Stimulated activated CD4-positive, alpha-beta T cell treated with anti-CD3 and anti-CD28 coated beads, Interleukin-15, amount 100 ng/mL, for 1 hour (primary cell): ENCODE data around the gene NAV2.
"Not testable (repeated sequence)": the region's sequence is repeated elsewhere in the genome, so short reads cannot be mapped to it uniquely, and the experiment has no call there.

ENCODE experiments used
- DNase-seq, 2 donors: peaks; one replicate each; pipeline ENCODE4 v3.0.0-alpha.2; 2020; ENCODE audit warnings: low read depth in 1 of 2, low spot score in 1 of 2

NAV2 gene

DNA sequence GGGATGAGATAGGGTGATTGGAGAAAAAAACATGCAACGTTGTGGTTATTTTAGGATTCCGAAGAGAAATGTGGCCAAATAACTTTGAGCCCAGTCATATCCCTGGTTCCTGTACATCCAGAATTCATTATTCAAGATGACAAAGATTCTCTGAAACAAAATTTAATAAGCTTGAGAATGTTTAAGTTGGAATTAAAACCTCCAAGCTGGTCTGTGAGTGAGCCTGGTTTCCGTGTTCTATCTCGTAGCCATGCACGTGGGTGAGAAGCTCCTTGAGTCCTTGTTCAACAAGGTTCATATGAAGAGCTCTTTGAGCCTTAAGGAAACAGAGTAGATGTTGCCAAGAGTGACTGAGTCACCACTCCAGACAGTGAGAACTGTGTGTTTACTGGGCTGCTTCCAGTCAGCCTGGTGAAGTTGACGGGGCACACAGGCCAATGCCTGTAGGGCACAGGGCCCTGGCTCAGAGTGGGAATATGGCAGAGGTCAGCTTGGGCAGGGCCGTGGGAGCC lies 206.5 kb downstream of the NAV2 start:
- no peak for DNase-seq

GRCh38 chr11:19920982-19921381 lies 208.3 kb downstream of the NAV2 start:
- no peak for DNase-seq

- DNase-seq = no peak
Observed at GRCh38 chr11:19921976-19922688, 209.5 kb downstream of the NAV2 start.

DNA sequence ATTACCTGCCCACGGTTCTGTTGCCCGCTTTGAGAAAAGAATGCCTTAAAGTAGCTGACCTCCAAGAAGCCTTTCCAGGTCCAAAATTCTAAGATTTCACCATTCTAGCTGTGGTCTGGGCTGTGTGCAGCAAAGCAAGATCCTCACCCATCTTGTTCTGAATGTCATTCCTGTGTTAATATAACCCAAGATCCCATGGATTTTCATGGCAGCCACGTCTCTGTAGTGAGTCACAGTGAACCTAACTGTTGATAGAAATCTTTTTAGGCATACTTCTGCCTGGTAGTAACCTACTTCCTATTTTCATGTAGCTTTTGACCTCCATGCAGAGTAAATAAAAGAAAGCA lies 210.0 kb downstream of the NAV2 start:
- no peak for DNase-seq

GRCh38 chr11:19923626-19924025 lies 211.0 kb downstream of the NAV2 start:
- DNase-seq = no peak

DNA sequence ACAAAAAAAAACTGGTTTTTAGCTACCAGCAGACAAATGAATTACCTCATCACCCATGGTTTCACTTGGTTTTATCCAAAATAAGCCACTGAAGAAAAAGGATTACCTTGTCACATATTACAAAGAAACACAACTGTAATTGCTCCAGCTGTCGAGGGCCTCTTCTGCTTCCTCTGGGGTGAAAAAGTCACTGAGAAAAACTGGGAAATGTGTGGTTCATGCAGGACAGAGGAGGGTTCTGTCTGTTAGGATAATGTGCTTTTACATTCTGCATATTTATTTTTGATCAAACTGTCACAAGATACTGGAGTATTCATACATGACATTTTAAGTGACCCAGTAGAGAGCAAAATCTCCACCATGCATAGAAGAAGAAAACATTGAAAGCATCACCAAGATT lies 211.7 kb downstream of the NAV2 start:
- no peak for DNase-seq

DNA sequence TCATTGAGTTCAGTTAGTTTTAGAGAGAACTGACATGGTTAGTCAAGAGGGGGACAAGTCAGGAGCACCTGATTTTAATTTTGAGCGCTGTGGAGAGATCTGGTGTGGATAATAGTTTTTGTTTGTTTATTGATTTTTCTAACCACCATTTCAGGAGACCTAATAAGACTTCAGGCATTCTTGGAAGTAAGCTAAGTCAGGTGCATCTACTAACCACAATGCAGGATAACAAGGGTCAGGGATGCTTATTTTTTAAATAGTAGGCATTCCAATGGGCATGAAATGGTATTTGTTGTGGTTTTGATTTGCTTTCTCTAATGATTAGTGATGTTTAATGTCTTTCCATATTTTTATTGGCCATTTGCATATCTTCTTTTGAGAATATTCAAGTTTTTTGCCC lies 212.1 kb downstream of the NAV2 start:
- no peak for DNase-seq

DNA sequence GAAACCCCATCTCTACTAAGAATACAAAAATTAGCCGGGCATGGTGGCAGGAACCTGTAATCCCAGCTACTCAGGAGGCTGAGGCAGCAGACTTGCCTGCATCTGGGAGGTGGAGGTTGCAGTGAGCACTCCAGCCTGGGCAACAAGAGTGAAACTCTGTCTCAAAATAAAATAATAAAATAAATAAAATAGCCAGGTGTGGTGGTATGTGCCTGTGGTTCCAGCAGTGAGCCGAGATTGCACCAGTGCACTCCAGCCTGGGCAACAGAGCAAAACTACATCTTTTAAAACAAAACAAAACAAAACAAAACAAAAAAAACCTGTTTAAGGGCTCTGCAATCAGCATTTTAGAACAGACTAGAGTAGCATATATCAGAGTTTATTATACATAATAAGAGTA lies 214.8 kb downstream of the NAV2 start:
- DNase-seq = not testable (repeated sequence)

DNA sequence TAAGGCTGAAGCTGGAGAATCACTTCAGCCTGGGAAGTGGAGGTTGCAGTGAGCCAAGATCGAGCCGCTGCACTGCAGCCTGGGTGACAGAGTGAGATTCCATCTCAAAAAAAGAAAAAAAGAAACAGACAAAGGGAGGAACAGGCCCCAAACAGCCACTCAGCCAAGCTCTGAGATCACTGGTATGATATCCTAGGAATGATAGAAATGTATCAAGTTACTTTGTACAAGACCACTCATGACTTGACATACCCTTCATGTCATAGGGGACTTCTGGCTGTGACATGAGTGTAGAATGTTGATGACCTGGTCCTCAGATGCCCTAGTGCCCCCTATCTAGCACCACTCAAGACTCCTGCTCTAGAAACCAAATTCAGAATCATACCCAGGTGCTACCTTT lies 216.5 kb downstream of the NAV2 start:
- DNase-seq = no peak

DNA sequence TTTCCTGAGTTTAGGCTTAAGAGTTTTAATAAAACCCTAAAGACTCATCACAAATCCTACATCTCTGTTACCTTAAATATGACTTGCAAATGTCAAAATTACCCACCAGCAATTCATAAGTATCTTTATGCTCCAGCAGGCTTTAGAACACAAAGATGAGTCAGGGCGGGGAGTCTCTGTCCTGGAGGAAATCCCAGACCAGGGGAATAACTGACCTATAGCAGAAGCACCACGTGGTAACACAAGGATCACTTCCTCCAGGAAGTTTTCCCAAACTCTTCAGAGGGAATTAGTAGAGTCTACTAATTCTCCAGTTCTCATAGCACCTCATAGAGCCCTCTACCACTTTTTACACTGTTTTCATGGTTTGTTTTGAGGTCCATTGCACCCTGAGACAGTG lies 217.0 kb downstream of the NAV2 start:
- DNase-seq = no peak

GRCh38 chr11:19931141-19931770 lies 218.6 kb downstream of the NAV2 start:
- no peak for DNase-seq

- DNase-seq = no peak
Observed at GRCh38 chr11:19931771-19932369, 219.2 kb downstream of the NAV2 start.

- no peak for DNase-seq
Observed at GRCh38 chr11:19933132-19933735, 220.6 kb downstream of the NAV2 start.

- DNase-seq = no peak
Observed at GRCh38 chr11:19933801-19934488, 221.3 kb downstream of the NAV2 start.

DNA sequence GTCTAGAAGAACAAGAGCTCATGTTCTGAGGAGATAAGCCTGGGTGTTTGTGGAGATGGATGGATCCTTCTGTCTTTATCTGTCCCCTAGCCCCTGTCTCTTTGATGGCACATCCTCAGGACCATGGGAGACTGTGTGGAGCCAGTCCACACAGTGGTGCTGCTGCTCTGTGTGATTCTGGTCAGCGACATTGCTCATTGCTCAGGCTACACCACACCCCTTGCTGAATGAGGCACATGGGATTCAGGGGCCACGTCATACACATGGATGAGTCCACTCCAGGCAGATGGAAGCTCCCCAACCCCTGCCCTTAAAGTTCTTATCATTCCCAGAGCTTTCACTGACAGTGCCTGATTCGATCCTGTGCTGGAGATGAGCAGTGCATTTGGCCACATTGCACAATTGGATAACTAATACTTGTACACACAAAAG lies 222.2 kb downstream of the NAV2 start:
- no peak for DNase-seq

- DNase-seq = no peak
Observed at GRCh38 chr11:19935507-19935906, 222.9 kb downstream of the NAV2 start.

DNA sequence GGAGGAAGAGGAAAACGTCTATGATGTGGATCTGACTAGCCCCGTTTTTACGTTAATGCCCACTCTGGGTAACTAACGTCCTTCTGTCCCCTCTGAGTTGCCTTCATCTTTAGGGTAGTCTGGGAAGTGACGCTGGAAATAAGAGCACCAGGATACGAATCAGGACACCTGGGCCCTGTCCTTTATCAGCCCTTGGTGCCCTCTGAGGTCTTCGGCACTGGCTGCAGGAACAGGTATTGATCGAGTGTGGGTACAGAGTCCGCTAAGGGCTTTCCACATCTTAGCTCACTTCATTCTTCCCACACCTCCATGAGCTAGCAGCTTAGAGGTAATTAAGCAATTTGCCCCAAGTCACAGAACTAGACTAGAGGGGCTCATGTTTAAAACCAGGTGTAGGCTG lies 223.8 kb downstream of the NAV2 start:
- no peak for DNase-seq

DNA sequence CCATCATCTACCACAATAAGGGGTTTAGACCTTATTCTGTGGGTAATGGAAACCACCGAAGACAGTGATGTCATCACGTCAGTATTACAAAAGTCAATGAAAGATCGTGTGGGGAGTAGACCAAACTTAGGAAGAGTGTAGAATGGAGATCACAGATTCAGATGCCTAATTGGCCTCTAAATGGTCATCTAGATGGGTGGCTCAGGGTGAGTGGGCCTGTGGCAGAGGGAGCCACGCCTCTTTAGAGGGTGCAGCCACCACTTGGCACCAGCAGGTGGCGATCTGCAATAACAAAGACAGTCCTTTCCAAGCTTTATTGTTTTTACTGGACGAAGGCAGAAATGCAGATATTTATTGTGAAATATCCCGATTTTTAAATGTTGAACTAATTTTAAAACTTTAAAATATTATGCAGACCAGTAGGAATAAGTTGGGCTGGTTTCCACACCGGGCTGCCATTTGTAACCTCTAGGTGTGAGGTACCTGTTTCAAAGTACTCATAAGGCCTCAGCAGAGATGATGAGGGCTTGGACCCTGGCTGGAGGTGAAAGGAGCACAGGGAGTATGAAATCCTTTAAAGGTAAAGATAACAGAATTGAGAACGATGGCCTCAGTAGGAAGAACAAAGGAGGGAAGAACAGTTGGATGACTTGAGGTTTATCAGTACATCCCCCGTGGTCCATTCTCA lies 225.7 kb downstream of the NAV2 start:
- no peak for DNase-seq

DNA sequence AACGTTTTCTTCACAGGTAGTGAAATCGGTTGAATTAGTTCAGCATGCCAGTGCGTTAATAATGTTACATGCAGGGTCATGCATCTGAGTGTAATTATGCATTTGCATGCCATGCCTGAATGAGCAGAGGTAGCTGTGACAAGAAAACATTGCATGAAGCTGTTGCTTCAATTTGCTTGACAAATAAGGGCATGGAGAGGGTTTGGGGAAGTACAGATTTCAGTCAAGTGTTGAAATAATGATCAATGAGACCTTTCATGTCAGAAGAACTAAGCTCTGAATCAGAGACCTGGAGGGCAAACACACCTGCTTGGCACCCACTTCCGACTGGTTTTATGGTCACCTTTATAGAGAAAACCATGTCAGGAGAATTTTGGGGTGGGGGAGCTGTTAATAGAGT lies 226.2 kb downstream of the NAV2 start:
- DNase-seq = no peak

DNA sequence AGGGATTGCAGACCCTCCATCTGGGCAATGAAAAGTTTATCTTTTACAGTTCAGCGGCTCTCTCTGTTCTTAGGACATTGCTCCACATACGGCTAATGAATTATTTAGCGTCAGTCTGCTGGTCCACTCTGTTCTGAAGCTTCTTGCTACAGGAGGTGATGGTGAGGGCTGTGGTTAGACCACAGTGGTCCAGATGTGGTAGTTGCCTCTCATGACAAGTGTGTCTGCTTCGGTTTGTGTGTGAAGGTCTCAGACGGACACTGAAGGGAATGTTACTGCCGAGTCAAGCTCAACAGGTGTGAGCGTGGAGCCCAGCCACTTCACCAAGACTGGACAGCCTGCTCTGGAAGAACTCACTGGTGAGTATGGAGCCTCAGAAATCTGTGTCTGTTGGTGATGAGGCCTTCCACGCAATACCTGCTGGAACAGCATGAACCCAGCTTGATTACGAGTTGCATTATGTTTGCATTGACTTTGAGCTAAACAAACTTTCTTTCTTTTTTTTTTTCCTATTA lies 226.8 kb downstream of the NAV2 start:
- no peak for DNase-seq

DNA sequence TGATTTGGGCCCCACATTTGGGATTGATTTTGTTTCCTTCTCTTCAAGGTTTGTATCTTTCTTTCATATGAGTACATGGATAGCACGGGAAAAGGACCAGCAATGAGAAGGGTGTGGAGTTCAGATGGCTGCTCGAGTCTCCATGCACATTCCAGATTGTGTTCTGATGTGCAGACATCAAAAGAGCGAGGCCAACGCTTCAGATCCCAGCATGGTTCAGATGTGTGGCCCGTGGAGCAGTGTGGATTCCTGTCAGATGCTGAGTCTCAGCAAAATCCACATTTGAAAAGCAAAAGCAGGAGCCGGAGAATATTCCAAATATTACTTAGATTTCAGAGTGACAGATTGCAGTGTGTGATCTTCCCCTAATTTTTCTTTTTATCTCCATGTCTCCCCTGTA lies 228.2 kb downstream of the NAV2 start:
- no peak for DNase-seq
